Skeletal muscle cell (primary cell): ENCODE data around the gene CAST.
"Not testable (repeated sequence)": the region's sequence is repeated elsewhere in the genome, so short reads cannot be mapped to it uniquely, and the experiment has no call there.

Source experiments
- DNase-seq: peaks from one replicate; pipeline ENCODE4 v3.0.0-alpha.2; 2010; ENCODE audit warnings: low read depth
- H3K4me3 ChIP-seq: 2 replicates; pipeline ENCODE4 v1.5.1; 2011; ENCODE audit warnings: low read depth, mild to moderate bottlenecking, control low read depth, low read length, moderate library complexity

CAST gene

GRCh38 chr5:96734871-96735325 is 72.7 kb downstream of the CAST start:
- no peak overlapping the region for H3K4me3 ChIP-seq
- DNase-seq = no peak

- no peak for DNase-seq
- H3K4me3 ChIP-seq = no peak overlapping the region
These were observed 74.8 kb downstream of the CAST start for GRCh38 chr5:96736937-96737336.

- DNase-seq = no peak
- H3K4me3 ChIP-seq = no peak overlapping the region
These were observed 78.9 kb downstream of the CAST start for GRCh38 chr5:96741106-96741505.

GRCh38 chr5:96741891-96742309 is 79.7 kb downstream of the CAST start:
- no peak for DNase-seq
- H3K4me3 ChIP-seq = no peak overlapping the region

GRCh38 chr5:96742538-96742937 is 80.4 kb downstream of the CAST start:
- H3K4me3 ChIP-seq = no peak overlapping the region
- no peak for DNase-seq

- DNase-seq = no peak
- no peak overlapping the region for H3K4me3 ChIP-seq
These were observed 81.0 kb downstream of the CAST start for GRCh38 chr5:96743065-96743768.

GRCh38 chr5:96743805-96744204 is 81.6 kb downstream of the CAST start:
- H3K4me3 ChIP-seq = no peak overlapping the region
- no peak for DNase-seq

- DNase-seq, H3K4me3 ChIP-seq: not testable (repeated sequence)
These were observed 82.0 kb downstream of the CAST start for GRCh38 chr5:96744218-96744617.

GRCh38 chr5:96745025-96745424 is 82.8 kb downstream of the CAST start:
- DNase-seq = no peak
- no peak overlapping the region for H3K4me3 ChIP-seq

GRCh38 chr5:96745844-96746531 is 83.8 kb downstream of the CAST start:
- no peak overlapping the region for H3K4me3 ChIP-seq
- DNase-seq = no peak

- no peak for DNase-seq
- H3K4me3 ChIP-seq = no peak overlapping the region
These were observed 85.5 kb downstream of the CAST start for GRCh38 chr5:96747720-96748119.

- no peak for DNase-seq
- H3K4me3 ChIP-seq = no peak overlapping the region
These were observed 88.1 kb downstream of the CAST start for GRCh38 chr5:96750110-96750822.

GRCh38 chr5:96751203-96752169 is 89.3 kb downstream of the CAST start:
- no peak overlapping the region for H3K4me3 ChIP-seq
- DNase-seq = no peak

GRCh38 chr5:96752341-96753016 is 90.3 kb downstream of the CAST start:
- no peak overlapping the region for H3K4me3 ChIP-seq
- DNase-seq = no peak

- no peak overlapping the region for H3K4me3 ChIP-seq
- no peak for DNase-seq
These were observed 90.8 kb downstream of the CAST start for GRCh38 chr5:96753017-96753397.

GRCh38 chr5:96753848-96754247 is 91.7 kb downstream of the CAST start:
- H3K4me3 ChIP-seq = no peak overlapping the region
- DNase-seq = no peak

- no peak for DNase-seq
- no peak overlapping the region for H3K4me3 ChIP-seq
These were observed 93.7 kb downstream of the CAST start for GRCh38 chr5:96755851-96756250.

GRCh38 chr5:96756985-96757384 is 94.8 kb downstream of the CAST start:
- H3K4me3 ChIP-seq = no peak overlapping the region
- no peak for DNase-seq

- no peak overlapping the region for H3K4me3 ChIP-seq
- no peak for DNase-seq
These were observed 96.4 kb downstream of the CAST start for GRCh38 chr5:96758621-96759020.
